Measurements from ENCODE around the gene BIN1.
"Not testable (repeated sequence)": the region's sequence is repeated elsewhere in the genome, so short reads cannot be mapped to it uniquely, and the experiment has no call there.

BIN1 gene

DNA sequence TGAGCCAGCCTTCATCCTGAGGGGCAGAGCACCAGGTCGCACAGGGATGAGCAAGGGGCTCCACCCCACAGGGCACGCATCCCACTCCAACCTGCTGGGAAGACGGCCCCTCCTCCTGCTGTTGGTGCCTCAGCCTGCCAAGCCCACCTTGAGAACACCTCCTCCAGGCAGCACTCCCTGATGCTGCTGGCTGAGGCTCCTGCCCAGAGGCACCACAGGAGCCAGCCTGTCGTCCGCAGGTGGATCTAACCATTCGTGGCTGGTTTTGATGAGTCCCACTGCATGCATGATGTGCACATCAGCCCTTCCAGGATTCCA, 58.4 kb downstream of the BIN1 start:
- in situ Hi-C loops (cut with MboI; ENCODE audit: low sequenced_read_pairs) = no loop called here

DNA sequence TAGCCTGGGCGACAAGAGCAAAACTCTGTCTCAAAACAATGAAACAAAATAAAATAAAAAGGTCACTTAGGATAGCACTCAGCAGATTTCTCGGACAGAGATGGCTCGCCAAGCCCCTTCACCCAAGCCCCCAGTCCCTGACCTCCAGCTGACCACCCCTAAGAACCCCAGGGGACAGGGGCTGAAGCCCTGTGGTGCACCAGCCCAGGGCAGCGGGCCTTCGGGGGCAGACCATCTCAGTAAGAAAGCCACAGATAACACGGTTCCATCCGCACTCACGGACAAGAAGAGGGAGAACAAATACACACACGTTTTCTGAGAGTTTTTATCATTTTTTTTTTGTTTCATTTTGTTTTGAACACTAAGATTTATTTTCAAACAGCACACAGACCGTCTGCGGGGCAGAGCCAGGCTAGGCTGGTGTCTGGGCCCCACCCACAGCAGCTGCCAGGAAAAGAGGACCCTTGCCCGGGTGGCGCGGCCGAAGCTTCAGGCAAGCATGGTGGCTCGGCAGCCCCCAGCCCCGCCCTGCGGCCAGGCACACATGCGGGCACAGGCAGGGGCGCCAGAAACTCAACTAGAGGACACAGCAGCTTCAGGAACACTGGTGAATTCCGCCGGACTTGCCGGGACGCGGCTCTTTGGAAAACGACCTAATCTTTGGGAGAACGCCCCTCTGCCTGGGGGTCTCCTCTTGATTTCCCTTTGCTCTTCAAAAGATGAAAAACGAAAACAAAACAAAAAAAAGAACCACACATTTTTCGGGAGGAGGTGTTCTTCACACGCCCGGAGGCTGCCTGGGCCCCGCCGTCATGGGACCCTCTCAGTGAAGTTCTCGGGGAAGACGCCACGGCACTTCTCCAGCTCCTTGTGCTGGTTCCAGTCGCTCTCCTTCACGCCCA, 59.0 kb downstream of the BIN1 start:
- in situ Hi-C loops (cut with MboI; ENCODE audit: low sequenced_read_pairs) = no loop called here

DNA sequence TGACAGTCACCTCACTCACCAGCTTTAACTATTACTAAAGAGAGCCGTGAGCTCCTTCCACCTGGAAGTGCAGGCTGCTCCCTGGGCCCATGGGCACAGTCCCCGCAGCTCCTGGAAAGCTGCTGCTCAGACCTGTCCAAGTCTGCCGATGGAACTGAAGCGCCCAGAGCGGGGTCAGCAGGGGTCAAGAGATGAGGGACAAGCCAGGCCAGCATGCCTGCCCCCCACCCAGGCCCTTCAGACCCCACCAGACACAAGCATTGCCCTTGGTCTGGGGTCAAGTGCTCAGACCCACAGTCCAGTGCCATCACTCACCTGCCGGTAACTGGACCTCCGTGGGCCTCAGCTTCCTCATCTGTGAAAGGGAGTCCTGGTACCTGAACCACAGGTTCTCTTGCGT, 59.9 kb downstream of the BIN1 start:
- in situ Hi-C loops (cut with MboI; ENCODE audit: low sequenced_read_pairs) = no loop called here

DNA sequence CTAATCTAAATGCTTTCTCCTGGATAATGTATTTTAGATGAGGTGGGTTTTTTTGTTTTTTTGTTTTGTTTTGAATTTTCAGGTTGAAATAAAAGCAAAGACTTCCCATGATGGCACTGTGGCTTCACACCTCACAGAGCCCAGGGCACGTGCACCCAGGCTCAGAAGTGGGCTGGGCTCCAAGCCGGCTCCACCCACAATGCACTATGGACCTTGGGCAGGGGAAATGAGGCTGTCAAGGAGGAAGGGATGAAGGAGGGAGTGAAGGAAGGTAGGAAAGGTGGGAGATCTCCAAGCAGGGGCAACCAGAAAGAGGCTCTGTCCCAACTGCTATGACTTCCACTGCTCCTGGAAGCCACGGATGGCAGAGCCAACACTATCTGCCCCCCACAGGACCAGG, 60.4 kb downstream of the BIN1 start:
- in situ Hi-C loops (cut with MboI; ENCODE audit: low sequenced_read_pairs) = no loop called here

DNA sequence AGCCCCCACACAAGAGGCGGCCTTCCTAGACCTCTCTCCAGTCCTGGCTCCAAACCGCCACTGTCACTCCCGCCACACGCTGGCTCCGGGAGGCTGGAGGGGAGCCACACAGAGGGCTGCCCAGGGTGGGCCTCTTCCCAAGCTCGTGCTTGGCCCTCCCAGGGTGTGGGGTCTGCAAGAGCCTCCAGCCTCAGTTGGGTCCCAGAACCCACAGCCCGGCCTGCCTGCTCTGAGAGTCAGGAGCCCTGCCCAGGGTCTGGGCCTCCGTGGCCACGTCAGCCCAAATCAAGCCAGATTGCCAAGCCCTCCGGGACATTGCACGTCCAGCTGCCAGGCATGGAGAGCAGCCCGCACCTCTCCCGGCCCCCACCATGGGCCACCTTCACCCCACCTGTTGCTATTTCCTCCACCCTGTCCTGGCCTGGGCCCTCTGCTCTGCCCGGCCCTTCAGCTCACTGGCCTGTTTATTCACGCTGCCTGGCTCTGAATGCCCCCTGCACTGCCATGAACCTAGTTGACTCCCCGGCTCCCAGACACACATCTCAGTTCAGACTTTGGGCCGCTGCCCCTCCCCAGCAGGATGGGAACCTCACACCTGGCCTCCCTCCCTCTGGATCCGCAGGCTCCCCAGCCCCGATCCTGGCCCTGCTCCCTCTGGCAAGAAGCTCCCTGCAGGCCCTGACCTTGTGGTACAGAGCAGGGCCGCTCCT, 61.0 kb downstream of the BIN1 start:
- in situ Hi-C loops (cut with MboI; ENCODE audit: low sequenced_read_pairs) = no loop called here

DNA sequence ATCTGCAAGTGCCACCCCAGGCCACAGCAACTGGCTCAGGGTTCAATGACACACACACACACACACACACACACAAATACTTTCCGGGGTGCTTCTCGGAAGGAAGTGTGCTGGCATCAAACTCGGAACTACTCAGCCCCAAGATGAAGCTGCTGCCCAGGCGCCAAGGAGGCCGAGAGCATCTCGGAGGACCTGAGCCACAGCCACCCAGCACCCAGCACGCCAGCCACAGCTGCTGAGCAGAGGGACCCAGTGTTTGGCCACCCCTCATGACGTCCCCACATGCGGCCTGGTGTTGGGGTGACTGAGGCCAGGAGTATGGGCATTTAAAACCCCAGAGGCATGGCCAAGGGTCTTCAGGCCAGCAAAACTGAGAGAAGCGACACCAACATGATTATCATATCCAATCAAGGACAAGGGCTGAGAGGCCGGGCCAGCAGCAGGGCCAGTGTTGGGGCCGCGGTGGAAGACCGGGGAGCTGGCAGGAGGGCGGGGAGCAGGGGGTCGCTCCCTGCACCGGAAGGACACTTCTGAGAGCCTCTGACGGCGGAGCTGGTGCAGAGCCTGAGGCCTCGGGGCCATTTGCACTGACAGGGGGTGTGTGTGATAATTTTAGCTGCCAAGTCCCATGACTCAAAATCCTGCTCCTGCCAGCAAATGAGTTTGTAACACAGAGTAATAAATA, 61.8 kb downstream of the BIN1 start:
- in situ Hi-C loops (cut with MboI; ENCODE audit: low sequenced_read_pairs) = no loop called here

DNA sequence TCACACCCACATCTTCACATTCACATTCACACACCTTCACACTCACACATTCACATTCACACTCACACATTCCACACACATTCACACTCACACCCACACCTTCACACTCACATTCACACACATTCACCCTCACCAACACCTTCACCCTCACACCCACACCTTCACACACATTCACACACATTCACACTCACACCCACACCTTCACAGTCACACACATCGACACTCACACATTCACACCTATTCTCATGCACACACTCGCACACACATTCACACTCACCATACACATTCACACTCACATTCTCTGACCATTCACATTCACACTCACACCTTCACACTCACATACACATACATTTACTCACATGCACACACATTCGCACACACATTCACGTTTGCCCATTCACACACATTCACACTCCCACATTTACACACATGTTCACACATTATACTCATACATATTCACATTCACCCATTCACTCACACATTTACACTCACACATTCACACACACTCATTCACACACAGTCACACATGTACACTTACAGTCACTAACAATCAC, 62.7 kb downstream of the BIN1 start:
- in situ Hi-C loops (cut with MboI; ENCODE audit: low sequenced_read_pairs) = no loop called here

DNA sequence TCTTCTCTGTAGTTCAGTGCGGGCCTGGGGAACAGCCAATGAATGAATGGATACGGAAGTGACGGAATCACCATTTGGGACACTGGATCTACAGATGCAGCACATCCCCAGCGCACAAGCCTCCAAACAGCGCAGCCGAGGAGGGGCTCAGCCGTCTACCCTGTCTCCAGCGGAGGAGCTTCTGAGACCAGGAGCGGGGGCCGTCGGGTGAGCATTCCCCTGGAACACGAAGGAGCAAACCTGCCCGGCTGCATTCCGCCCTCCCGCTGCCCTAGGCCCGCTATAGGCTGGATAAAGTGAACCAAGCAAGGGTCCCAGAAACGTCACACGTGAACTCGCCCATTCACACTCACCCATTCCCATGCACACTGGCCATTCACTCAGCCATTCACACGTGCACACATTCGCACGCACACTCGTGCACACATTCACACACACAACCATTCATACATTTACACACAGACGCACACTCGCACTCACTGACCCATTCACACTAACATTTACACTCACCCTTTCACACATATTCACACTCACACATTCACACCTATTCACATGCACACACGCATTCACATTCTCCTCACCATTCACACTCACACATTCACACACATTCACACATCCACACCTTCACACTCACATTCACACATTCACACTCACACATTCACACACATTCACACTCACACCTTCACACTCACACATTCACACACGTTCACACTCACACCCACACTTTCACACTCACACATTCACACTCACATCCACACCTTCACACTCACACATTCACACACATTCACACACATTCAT, 63.4 kb downstream of the BIN1 start:
- in situ Hi-C loops (cut with MboI; ENCODE audit: low sequenced_read_pairs) = no loop called here

DNA sequence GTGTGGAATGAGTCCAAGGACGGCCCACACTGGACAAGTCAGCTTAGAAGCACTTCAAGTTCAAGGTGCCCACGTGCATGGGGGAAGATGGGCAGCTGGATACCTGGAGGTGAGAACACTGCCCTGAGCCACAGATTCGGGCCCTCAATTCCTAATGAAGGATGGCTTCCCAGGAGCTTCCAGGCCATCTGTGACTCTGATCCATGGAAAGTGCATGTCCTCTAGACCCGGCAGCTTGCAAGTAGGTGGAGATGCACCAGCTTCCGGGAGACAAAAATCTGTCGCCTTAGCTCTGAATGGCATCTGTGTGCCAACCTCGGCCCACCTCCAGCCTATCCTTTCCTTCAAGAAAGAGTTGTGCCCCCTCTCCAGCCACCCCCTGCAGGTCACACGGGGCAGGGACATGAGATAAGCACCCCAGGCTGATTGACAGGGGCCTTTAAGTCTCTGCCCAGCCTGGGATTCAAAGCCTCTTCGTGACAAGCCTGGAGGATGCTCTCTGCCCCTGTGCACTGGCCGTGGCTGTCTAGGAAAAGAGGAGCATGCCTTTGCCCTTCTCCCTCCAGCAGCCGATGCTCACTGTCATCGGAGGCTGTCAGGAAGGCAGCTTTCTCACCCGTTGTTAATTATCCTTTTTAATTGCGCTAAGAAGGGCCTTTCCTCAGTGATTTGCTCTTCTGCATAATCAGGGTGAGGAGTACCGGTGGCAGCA, 65.5 kb downstream of the BIN1 start:
- in situ Hi-C loops (cut with MboI; ENCODE audit: low sequenced_read_pairs) = no loop called here

DNA sequence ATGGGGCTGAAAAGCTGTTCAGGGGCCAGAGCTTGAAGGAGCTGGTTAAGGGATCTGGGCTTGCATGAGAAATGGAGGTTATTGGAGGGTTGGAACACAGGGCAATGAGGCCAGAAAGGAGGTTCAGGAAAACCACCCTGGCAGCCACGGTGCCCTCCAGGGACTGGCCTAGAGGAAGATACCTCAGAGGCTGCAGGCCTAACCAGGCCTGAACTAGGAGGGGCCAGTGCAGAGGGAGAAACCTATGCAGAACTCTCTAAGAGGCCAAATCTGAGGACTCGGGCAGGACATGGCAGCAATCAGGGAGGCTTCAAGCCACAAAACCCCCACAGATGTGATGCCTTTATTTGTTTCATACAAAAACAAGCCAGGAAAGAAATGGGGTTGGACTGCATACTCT, 66.8 kb downstream of the BIN1 start:
- in situ Hi-C loops (cut with MboI; ENCODE audit: low sequenced_read_pairs) = no loop called here

DNA sequence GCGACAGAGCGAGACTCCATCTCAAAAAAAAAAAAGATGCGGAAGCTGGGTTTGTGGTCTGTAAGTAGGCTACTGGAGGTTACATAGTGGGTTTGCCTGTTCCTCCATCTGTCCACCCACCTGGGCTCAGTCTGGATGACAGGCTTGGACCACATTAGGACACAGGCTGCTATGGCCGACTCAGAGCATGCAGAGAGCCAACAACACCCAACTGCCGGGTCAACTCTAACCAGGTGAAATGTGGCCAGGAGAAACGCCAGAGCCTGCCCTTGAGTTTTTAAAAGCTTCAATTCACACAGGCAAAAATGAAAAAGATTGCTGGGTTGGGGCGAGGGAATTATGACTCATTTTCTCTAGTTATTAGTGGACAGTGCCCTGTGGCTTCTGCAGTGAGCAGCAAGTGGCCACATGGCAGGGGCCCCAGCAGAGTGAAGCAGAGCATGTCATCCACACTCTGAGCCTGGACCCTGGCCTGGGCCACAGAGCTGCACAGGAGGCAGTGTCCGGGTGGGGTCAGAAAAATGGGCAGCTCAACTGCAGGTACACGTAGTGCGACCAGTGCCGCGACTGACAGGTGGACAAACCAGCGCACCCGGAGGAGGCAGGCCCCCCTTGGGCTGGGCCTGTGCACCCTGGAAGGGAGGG, 67.4 kb downstream of the BIN1 start:
- in situ Hi-C loops (cut with MboI; ENCODE audit: low sequenced_read_pairs) = no loop called here

DNA sequence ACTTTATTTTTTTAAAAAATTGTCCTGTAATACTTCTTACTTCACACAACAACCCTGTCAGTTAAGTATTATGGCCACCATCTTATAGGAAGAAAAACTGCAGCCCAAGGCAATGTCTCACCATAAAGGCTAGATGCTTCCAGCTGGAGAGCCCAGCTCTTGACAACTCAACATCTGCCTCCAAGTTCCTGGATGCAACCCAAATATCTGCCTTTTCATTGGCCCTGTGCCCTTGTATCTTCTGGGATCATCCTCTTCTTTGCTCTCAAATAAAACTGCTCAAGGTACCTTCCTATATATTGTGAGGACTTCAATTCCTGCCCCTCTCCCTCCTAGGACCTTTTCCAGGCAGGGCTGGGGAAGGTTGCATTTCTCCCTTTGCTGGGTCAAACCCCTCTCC, 69.5 kb downstream of the BIN1 start:
- in situ Hi-C loops (cut with MboI; ENCODE audit: low sequenced_read_pairs) = no loop called here

DNA sequence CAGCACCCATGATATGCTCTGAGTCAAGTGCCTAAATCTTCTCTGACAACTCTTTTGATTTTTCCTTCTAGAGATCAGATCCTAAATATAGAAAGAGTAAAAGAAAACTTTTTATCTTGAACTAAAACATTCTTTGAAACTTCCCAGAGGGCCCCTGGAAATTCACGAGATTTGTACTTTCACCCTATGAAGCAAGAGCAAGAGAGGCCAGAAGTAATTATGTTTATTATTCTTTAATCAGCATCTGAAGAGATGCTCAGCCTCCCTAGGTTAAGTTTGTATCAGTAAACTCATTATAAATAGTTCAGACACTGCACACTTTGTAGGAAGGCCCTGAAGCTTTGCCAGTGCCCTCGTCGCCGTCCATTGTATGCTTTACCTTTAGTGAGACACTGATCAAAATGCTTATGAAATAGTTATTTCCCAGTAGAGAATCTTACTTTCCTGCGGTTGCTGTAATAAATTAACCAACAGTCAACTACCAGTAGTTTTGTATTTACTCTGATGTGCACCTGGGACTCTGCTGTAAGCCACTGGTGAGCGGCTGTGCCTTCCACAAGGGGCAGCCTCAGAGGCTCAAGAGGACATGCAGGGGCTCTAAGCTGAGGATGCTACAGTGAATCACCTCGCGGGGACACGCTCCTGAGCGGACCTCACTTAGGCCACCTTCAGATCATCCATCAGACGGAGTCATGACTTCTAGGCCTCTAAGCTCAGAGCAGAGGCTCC, 71.9 kb downstream of the BIN1 start:
- in situ Hi-C loops (cut with MboI; ENCODE audit: low sequenced_read_pairs) = no loop called here

DNA sequence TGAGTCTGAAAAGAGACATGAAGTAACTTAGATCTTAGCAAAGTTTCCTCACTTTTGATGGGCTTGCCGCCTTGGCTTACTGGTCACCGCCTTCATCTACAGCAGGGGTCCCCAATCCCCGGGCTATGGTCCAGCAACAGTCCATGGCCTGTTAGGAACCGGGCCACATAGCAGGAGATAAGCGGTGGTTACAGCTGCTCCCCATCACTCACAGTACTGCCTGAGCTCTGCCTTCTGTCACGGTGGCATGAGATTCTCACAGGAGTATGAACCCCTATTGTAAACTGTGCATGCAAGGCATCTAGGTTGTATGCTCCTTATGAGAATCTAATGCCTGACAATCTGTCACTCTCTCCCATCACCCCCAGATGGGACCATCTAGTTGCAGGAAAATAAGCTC, 72.9 kb downstream of the BIN1 start:
- in situ Hi-C loops (cut with MboI; ENCODE audit: low sequenced_read_pairs) = no loop called here

DNA sequence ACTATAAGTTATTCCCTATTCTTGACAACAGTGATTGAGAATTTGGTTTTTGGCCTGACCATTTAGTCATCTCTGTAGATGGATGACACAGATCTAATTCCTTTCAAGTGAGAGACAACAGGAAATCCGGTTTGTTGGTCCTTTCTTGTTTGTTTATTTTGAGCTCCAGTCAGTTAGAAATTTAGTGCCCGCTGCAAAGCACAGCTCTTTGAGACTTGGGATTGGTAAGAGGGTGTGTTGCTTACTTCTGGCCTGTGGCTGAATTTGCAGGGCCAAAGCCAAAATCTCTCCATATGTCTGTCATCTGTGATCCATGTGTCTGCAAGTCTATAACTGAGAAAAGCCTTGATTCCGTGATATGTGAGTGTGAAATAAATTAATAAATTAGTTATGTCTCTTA, 74.3 kb downstream of the BIN1 start:
- in situ Hi-C loops (cut with MboI; ENCODE audit: low sequenced_read_pairs) = no loop called here

DNA sequence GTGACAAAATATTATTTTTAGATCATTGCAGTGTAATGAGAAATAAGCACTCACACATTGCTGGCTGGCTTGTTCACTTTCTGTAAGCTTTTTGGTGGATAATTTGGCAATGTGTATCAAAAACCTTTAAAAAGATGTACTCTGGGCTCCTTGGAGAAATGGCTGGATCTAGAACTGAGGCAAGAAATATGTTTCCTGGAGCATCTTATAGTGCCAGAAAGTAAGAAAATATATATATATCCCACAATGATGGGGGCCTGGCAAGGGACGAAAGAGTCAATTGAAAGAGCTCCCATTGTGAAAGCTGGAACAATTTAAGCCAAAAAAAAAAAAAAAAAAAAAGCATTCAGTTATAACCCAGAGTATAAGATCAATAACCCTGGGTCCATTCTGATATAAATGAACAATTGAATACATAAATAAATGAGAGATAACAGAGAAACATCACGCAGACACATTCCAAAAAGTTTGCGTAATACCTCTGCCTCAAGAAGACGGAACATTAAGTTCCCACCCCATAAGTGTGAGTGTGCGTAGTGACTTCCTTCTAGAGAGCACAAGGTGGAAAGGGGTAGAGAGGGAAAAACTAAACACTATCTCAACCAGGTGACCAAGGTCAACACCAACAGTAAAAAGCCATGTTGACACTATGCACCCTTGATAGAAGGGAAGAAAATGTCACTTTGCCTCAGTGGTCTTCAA, 77.5 kb downstream of the BIN1 start:
- in situ Hi-C loops (cut with MboI; ENCODE audit: low sequenced_read_pairs) = no loop called here

DNA sequence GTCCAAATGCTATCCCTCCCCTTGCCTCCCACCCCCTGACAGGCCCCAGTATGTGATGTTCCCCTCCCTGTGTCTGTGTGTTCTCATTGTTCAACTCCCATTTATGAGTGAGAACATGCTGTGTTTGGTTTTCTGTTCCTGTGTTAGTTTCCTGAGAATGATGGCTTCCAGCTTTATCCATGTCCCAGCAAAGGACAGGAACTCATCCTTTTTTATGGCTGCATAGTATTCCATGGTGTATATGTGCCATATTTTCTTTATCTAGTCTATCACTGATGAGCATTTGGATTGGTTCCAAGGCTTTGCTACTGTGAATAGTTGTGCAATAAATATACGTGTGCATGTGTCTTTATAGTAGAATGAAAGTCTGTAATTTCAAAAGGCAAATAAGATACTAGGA, 78.2 kb downstream of the BIN1 start:
- in situ Hi-C loops (cut with MboI; ENCODE audit: low sequenced_read_pairs) = not testable (repeated sequence)

DNA sequence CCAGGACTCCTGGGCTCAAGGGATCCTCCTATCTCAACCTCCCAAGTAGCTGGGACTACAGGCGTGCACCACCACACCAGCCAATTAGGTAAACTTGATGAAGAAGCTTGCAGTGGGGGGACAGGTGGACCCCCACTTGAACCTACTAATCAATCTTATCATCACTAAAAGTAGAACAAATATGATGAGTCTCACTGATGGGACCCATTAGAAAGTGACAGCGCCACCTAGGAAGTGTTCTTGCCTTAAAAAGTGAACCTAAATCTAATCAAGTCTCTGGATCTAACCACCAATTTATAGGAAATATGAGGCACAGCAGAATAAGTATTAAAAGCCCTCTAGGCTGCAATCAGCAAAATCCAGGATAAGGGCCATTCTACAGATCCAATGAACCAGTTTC, 79.2 kb downstream of the BIN1 start:
- in situ Hi-C loops (cut with MboI; ENCODE audit: low sequenced_read_pairs) = no loop called here

All from HL-60/S4 (cell line).